WTC11 (cell line): ENCODE measurements around the gene LMF1. TPM values are rescaled to one million over a fixed set of nuclear protein-coding genes. Genes with fewer than 3 reads are reported as not detected.

ENCODE experiments used
- ATAC-seq: fragments of 200-7000 bp; cut with Tn5 transposase; 2 replicates; pipeline ENCODE4 v1.10.0; 2021; ENCODE audit warnings: mild to moderate bottlenecking, moderate library complexity
- CTCF ChIA-PET: fragments of 300-600 bp; sonication (Branson Sonifier 250); formaldehyde crosslinking; loops from one replicate; lab custom pipeline; 2021; ENCODE audit warnings: antibody characterized with exemption; lab: Charles Lee
- POLR2A ChIA-PET: fragments of 350-600 bp; sonication (Branson Sonifier 250); formaldehyde crosslinking; loops from one replicate; lab custom pipeline; 2021; ENCODE audit warnings: antibody characterized with exemption; lab: Charles Lee
- DNase-seq: peaks from one replicate; pipeline ENCODE4 v3.0.0; 2021; ENCODE audit warnings: low spot score
- H3K27ac Mint-ChIP-seq: 2 replicates; pipeline ENCODE4 v1.8.0; 2021; ENCODE audit warnings: mixed read lengths
- H3K27me3 Mint-ChIP-seq: 2 replicates; pipeline ENCODE4 v1.8.0; 2021; ENCODE audit warnings: low read depth, mild to moderate bottlenecking, moderate library complexity, mixed read lengths
- H3K36me3 Mint-ChIP-seq: 2 replicates; pipeline ENCODE4 v1.8.0; 2021; ENCODE audit warnings: mixed read lengths
- H3K4me1 Mint-ChIP-seq: 2 replicates; pipeline ENCODE4 v1.8.0; 2022; ENCODE audit warnings: mixed read lengths
- H3K4me3 Mint-ChIP-seq: 2 replicates; pipeline ENCODE4 v1.8.0; 2021; ENCODE audit warnings: mild to moderate bottlenecking, moderate library complexity, mixed read lengths
- H3K9me3 Mint-ChIP-seq: 2 replicates; pipeline ENCODE4 v1.8.0; 2021; ENCODE audit warnings: mixed read lengths
- AR ChIP-seq: fragments of 250-450 bp; sonication (Bioruptor Pico); IDR thresholded peaks from 2 replicates; pipeline ENCODE4 v1.9.0; 2021; ENCODE audit warnings: mild to moderate bottlenecking
- ATF6 ChIP-seq: sonication (generic); formaldehyde crosslinking; IDR thresholded peaks from 2 replicates; pipeline ENCODE4 v1.8.1; 2023; ENCODE audit warnings: mild to moderate bottlenecking, missing genetic modification reagents
- E2F5 ChIP-seq: sonication (generic); formaldehyde crosslinking; IDR thresholded peaks from 2 replicates; pipeline ENCODE4 v1.8.1; 2022; ENCODE audit warnings: mild to moderate bottlenecking, moderate library complexity, missing genetic modification reagents
- GTF2I ChIP-seq: fragments of 250-450 bp; sonication (Bioruptor Pico); conservative IDR thresholded peaks from 2 replicates; pipeline ENCODE4 v1.4.0; 2021; ENCODE audit warnings: mild to moderate bottlenecking
- IRF2 ChIP-seq: sonication (generic); formaldehyde crosslinking; IDR thresholded peaks from 2 replicates; pipeline ENCODE4 v1.8.0; 2022; ENCODE audit warnings: low read depth, missing genetic modification reagents, borderline replicate concordance
- JAZF1 ChIP-seq: fragments of 250-450 bp; sonication (Bioruptor Pico); IDR thresholded peaks from 2 replicates; pipeline ENCODE4 v1.9.0; 2021; ENCODE audit warnings: moderate library complexity, mild to moderate bottlenecking, inconsistent platforms
- MAX ChIP-seq: sonication (generic); formaldehyde crosslinking; IDR thresholded peaks from 2 replicates; pipeline ENCODE4 v1.8.0; 2022; ENCODE audit warnings: mild to moderate bottlenecking, missing genetic modification reagents
- MLX ChIP-seq: sonication (generic); formaldehyde crosslinking; IDR thresholded peaks from 2 replicates; pipeline ENCODE4 v1.8.1; 2023; ENCODE audit warnings: mild to moderate bottlenecking, missing genetic modification reagents, moderate library complexity
- MXD4 ChIP-seq: fragments of 250-450 bp; sonication (Bioruptor Pico); IDR thresholded peaks from 2 replicates; pipeline ENCODE4 v1.8.0; 2021; ENCODE audit warnings: mild to moderate bottlenecking, moderate library complexity, borderline replicate concordance
- NR2C2 ChIP-seq: sonication (generic); formaldehyde crosslinking; IDR thresholded peaks from 2 replicates; pipeline ENCODE4 v1.8.0; 2022; ENCODE audit warnings: mild to moderate bottlenecking, missing genetic modification reagents
- STAT6 ChIP-seq: sonication (generic); formaldehyde crosslinking; conservative IDR thresholded peaks from 2 replicates; pipeline ENCODE4 v1.8.1; 2023; ENCODE audit warnings: mild to moderate bottlenecking, low read depth, missing genetic modification reagents, moderate library complexity
- ZNF138 ChIP-seq: sonication (generic); formaldehyde crosslinking; conservative IDR thresholded peaks from 2 replicates; pipeline ENCODE4 v1.8.1; 2022; ENCODE audit warnings: mild to moderate bottlenecking, moderate library complexity, missing genetic modification reagents
- ZNF263 ChIP-seq: sonication (generic); formaldehyde crosslinking; IDR thresholded peaks from 2 replicates; pipeline ENCODE4 v1.8.1; 2022; ENCODE audit warnings: low read depth, mild to moderate bottlenecking, moderate library complexity, missing genetic modification reagents
- ZNF396 ChIP-seq: fragments of 250-450 bp; sonication (Bioruptor Pico); IDR thresholded peaks from 2 replicates; pipeline ENCODE4 v1.8.0; 2021; ENCODE audit warnings: mild to moderate bottlenecking, moderate library complexity, borderline replicate concordance
- ZNF425 ChIP-seq: fragments of 250-450 bp; sonication (Bioruptor Pico); conservative IDR thresholded peaks from 2 replicates; pipeline ENCODE4 v1.9.0; 2021; ENCODE audit warnings: mild to moderate bottlenecking
- total RNA-seq: library from RNA; stranded (reverse); gene quantifications from 3 replicates; pipeline ENCODE4 v1.2.3, GENCODE V29; 2021

The LMF1 gene
- total RNA-seq, 1 experiment from 2014 or later: 10.5 TPM

- TF ChIP-seq MLX (CRISPR knock-in tag) (no peak), NR2C2 (no peak)
Observed at GRCh38 chr16:824601-825000, 146.2 kb downstream of the LMF1 start (continued).

- no peak overlapping the region for H3K4me3 Mint-ChIP-seq
- no peaks in the 10 kb centered on the region for H3K36me3 Mint-ChIP-seq
- ATAC-seq: no peak
- no peaks in the 10 kb centered on the region; the same call in 1 of the 2 replicates for H3K27me3 Mint-ChIP-seq
- H3K4me1 Mint-ChIP-seq: peaks cover 4% of the 10 kb centered on the region
- DNase-seq: no peak
- H3K9me3 Mint-ChIP-seq: no peaks in the 10 kb centered on the region
- CTCF ChIA-PET: interaction anchor here (0.6 to 7.8 kb wide), 3 partner anchors 54 to 279 kb away, joined by 3 to 31 read pairs (median 3); no protein-coding TSS in a partner anchor
- no peak for TF ChIP-seq ZNF138 (CRISPR knock-in tag)
- TF ChIP-seq MXD4 (CRISPR knock-in tag): no peak
- no peak for TF ChIP-seq E2F5 (CRISPR knock-in tag)
- TF ChIP-seq STAT6 (CRISPR knock-in tag): no peak
- TF ChIP-seq GTF2I (CRISPR knock-in tag): no peak
- no peak for TF ChIP-seq ZNF396 (CRISPR knock-in tag)
- TF ChIP-seq MAX (CRISPR knock-in tag): no peak
- TF ChIP-seq IRF2 (CRISPR knock-in tag): no peak
- no peak for TF ChIP-seq ZNF263 (CRISPR knock-in tag)
- TF ChIP-seq ATF6: no peak
- TF ChIP-seq ZNF425: no peak
- POLR2A ChIA-PET: no interaction called here
- H3K27ac Mint-ChIP-seq: 0 out of 2 replicates have a peak overlapping the region, but pooled peaks have one; percentile 32
Observed at GRCh38 chr16:824194-824593, 146.6 kb downstream of the LMF1 start.

- no peak for ATAC-seq
- no peaks in the 10 kb centered on the region for H3K36me3 Mint-ChIP-seq
- H3K27ac Mint-ChIP-seq: no peak overlapping the region
- no peaks in the 10 kb centered on the region for H3K9me3 Mint-ChIP-seq
- H3K4me3 Mint-ChIP-seq: no peak overlapping the region
- peaks cover 4% of the 10 kb centered on the region for H3K4me1 Mint-ChIP-seq
- H3K27me3 Mint-ChIP-seq: no peaks in the 10 kb centered on the region; the same call in 1 of the 2 replicates
- POLR2A ChIA-PET: no interaction called here
- CTCF ChIA-PET: interaction anchor here (0.6 to 7.8 kb wide), 3 partner anchors 52 to 280 kb away, joined by 3 to 31 read pairs (median 4); no protein-coding TSS in a partner anchor
- no peak for DNase-seq
- TF ChIP-seq AR (CRISPR knock-in tag) (no peak), JAZF1 (no peak), MLX (CRISPR knock-in tag) (no peak)
Observed at GRCh38 chr16:822909-823297, 147.9 kb downstream of the LMF1 start.
